ENCODE data around the gene TRIM33. TPM values are rescaled to one million over a fixed set of nuclear protein-coding genes. Genes with fewer than 3 reads are reported as not detected.
"Not testable (repeated sequence)": the region's sequence is repeated elsewhere in the genome, so short reads cannot be mapped to it uniquely, and the experiment has no call there.

The TRIM33 gene
- polyA plus RNA-seq, 1 of the 3 experiments (the other 2 are of a cell fraction), result 6.3 TPM

DNA sequence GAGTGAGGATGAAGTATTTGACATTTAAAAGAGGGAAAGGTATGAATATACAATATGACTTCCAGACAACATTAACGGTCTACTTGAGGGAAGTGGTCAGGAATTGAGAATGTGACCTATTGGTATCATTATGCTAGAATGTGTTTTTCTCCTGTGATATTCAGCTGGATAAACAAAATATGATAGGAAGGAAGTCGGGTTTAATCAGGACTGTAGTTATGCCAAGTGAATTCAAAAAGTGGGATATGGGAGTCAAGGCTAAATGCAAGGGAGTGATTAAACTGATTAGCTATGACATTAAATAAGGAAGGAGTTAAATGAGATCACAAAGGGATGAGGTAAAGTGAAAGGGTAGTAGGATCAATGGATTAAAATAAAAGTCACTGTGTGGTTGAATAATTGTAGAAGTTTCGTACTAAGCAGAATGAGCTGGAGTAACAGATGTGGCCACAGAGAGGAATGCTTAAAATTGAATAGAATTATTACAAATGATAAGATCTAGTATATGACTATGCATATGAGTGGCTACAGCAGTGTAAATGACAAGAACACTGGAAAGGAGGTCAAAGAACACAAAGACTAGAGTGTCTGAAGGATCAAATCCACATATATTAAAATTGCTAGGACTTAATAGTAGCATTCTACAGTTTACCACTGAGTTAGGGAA is 62.5 kb downstream of the TRIM33 start (continued):
- TF ChIP-seq NFIC (IDR thresholded peaks at IDR 0.05; ENCODE audit: borderline replicate concordance) (no peak), ZBTB33 (IDR thresholded peaks at IDR 0.05; ENCODE audit: borderline replicate concordance, low read depth) (no peak), TCF12 (IDR thresholded peaks at IDR 0.05) (no peak), YY1 (IDR thresholded peaks at IDR 0.05; ENCODE audit: low read depth) (no peak), TEAD4 (IDR thresholded peaks at IDR 0.05; ENCODE audit: borderline replicate concordance, insufficient read depth) (no peak)

DNA sequence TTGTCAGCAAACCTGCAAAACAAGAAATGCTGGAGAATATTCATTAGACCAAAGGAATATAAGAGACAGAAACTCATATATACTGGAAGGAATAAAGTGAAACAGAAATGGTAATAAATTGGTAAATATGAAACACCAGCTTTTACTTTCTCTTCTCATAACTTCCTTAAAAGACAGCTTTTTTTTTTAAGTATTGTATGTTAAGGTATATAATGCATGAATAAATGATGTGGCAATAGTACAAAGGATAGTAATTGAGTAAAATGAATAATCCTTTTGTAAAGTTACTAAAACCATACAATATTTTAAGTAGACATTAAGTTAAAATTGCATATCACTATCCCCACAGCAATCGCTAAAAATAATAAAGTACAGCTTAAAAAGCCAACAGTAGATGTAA is 64.8 kb downstream of the TRIM33 start:
- no peak for DNase-seq
- no peak overlapping the region for H3K4me2 ChIP-seq
- ChIA-PET CTCF (interaction anchor here (0.6 to 1.0 kb wide), 2 partner anchors 9 to 32 kb away, joined by 3 read pairs; no protein-coding TSS in a partner anchor), POLR2A (no interaction called here)
- WGBS (ENCODE audit: low lambda C conversion rate), result 94% methylated on average over 1 of the region's 1 CpG
- H3K79me2 ChIP-seq (ENCODE audit: insufficient read depth), result peaks cover 13% of the 10 kb centered on the region; the same call in 1 of the 2 replicates
- no peaks in the 10 kb centered on the region for H3F3A ChIP-seq (replicated peaks; ENCODE audit: insufficient read depth)
- H3K27me3 ChIP-seq (ENCODE audit: insufficient read depth), result no peaks in the 10 kb centered on the region
- H4K20me1 ChIP-seq (ENCODE audit: insufficient read depth), result no peaks in the 10 kb centered on the region
- peaks cover 0 to 3% of the 10 kb centered on the region in 2 experiments; a peak in 2 of 4 replicates for H3K4me1 ChIP-seq (ENCODE audit: control insufficient read depth in 1 of 2, insufficient read depth in 2 of 2, low read depth in 1 of 2, low read length in 1 of 2)
- no peak overlapping the region for H2AFZ ChIP-seq (ENCODE audit: low read depth)
- TF ChIP-seq, protein P1, sequence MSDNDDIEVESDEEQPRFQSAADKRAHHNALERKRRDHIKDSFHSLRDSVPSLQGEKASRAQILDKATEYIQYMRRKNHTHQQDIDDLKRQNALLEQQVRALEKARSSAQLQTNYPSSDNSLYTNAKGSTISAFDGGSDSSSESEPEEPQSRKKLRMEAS (IDR thresholded peaks at IDR 0.05; ENCODE audit: low read depth), result no peak
- TF ChIP-seq FOXJ3 (CRISPR knock-in tag; IDR thresholded peaks at IDR 0.05), result no peak
- H3K4me3 ChIP-seq (ENCODE audit: low read depth in 2 of 2, low read length in 1 of 2), result no peak overlapping the region
- H3K9me3 ChIP-seq, result no peaks in the 10 kb centered on the region
- no peaks in the 10 kb centered on the region for H3K9me2 ChIP-seq
- H3K36me3 ChIP-seq (replicated peaks in 1 of 2; ENCODE audit: control insufficient read depth in 1 of 2, insufficient read depth in 2 of 2, low read length in 1 of 2), result peaks cover 4 to 32% of the 10 kb centered on the region in 2 experiments
- no peak overlapping the region for H3K27ac ChIP-seq (ENCODE audit: low read depth in 2 of 2, low read length in 1 of 2)
- H3K9ac ChIP-seq, result no peak overlapping the region

- H3K9me3 ChIP-seq; H3K9ac ChIP-seq; H3F3A ChIP-seq (replicated peaks; ENCODE audit: insufficient read depth); H3K27ac ChIP-seq (ENCODE audit: low read depth in 2 of 2, low read length in 1 of 2); H4K20me1 ChIP-seq (ENCODE audit: insufficient read depth); H3K27me3 ChIP-seq (ENCODE audit: insufficient read depth); H3K9me2 ChIP-seq; H3K4me2 ChIP-seq; POLR2A ChIA-PET; H2AFZ ChIP-seq (ENCODE audit: low read depth); DNase-seq; H3K4me1 ChIP-seq (ENCODE audit: control insufficient read depth in 1 of 2, insufficient read depth in 2 of 2, low read depth in 1 of 2, low read length in 1 of 2); H3K4me3 ChIP-seq (ENCODE audit: low read depth in 2 of 2, low read length in 1 of 2): not testable (repeated sequence)
- CTCF ChIA-PET, result interaction anchor here (0.6 kb wide), 1 partner anchor 35 kb away, joined by 3 read pairs; no protein-coding TSS in a partner anchor
- WGBS (ENCODE audit: low lambda C conversion rate), result 93% methylated on average over 4 of the region's 4 CpGs
- Histone ChIP-seq H3K79me2 (ENCODE audit: insufficient read depth) (peaks cover 22% of the 10 kb centered on the region; the same call in 1 of the 2 replicates), H3K36me3 (replicated peaks in 1 of 2; ENCODE audit: control insufficient read depth in 1 of 2, insufficient read depth in 2 of 2, low read length in 1 of 2) (peaks cover 10 to 47% of the 10 kb centered on the region in 2 experiments)
Measured at GRCh38 chr1:114443226-114443625, 67.8 kb downstream of the TRIM33 start.
